Measurements from ENCODE around the gene HSD11B1L.
A peak's percentile ranks its signal among the peaks of the same experiment; 100 is the strongest.
"Not testable (repeated sequence)": the region's sequence is repeated elsewhere in the genome, so short reads cannot be mapped to it uniquely, and the experiment has no call there.

The HSD11B1L gene

GRCh38 chr19:5688262-5688881, 7.5 kb downstream of the HSD11B1L start:
- not testable (repeated sequence) for DNase-seq

GRCh38 chr19:5690125-5690954, 9.5 kb downstream of the HSD11B1L start, which contains the start of gene RPL36:
Gene RPL36 (plus strand): TSS chr19:5690295. CDS start chr19:5690508, 213 bp downstream.
- peak; percentile 100 for DNase-seq

- DNase-seq, result peak; percentile 45
Measured at GRCh38 chr19:5690955-5691821, 10.4 kb downstream of the HSD11B1L start.

DNA sequence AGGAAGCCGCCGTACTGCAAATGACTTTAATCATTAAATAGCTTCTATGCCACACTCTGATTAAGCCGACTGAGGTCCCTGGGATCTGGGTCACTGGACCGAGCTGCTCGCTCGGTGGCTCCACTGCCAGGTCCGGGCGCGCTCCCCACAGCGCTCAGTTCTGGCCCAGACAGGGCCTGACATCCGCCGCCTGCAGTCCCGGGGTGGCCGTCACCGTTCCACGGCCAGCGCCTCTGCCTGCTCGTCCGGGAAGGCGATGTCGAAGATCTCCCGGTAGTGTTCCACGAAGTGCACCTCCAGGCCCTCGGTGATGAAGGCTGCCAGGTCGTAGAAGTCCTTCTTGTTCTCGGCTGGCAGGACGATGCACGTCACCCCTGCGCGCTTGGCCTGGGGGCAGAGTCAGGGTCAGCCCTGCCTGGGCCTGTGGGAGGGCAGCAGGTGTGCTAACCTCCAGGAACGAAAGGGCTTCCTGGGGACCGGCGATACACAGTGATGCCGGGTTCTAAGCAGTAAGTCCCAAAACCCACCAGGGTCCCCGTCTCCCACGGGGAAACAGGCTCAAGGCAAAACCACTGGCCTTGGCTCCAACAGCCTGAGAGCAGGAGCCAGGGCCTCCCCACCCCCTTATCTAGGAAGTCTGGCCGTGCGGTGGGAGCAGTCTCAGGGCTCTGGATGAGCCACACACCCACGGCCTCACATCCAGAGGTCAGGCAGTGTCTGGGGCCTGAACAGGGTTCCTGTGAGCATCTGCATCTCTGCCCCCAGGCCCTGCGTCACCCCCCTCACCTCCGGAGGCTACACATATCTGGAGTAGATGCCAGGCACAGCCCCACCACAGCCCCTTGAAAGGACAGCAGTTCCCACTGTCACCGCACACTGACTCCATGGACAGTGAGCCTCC, 11.2 kb downstream of the HSD11B1L start:
- peak; percentile 28 for DNase-seq

- no peak for DNase-seq
Measured at GRCh38 chr19:5692723-5693194, 11.9 kb downstream of the HSD11B1L start.

- DNase-seq, result no peak
Measured at GRCh38 chr19:5693195-5694166, 12.7 kb downstream of the HSD11B1L start.

DNA sequence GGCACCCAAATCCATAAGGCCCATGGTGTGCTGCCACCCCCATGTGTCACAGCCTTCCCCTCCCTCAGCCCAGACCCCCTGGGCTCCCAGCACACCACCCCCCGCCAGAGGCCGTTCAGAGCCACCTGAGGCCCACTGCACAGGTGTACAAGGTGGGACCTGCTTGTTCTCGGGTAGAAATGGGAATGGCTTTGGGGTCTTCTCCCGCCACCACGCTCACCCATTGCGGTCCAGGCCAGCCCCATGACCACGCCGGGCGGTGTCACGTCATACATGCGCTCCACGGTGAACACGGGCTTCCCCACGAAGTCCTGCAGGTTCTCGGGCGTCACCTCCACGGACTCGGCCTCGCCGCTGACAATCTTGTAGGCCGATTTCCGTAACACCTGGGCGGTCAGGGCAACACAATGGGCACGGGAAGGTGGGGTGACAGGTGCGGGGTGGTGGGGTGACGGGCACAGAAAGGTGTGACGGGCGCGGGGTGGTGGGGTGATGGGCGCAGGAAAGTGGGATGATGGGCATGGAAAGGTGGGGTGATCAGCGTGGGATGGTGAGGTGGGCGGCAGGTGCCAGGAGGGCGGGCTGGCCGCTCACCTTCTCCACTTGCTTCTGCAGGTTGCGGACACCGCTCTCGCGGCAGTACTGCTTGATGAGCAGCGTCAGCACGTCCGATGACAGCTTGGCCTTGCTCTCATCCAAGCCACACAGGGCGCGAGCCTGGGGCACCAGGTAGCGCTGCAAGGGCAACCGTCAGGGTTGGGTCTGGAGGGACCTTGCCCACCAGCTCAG, 13.5 kb downstream of the HSD11B1L start:
- DNase-seq, result no peak

GRCh38 chr19:5694956-5695648, 14.3 kb downstream of the HSD11B1L start:
- no peak for DNase-seq

- no peak for DNase-seq
Measured at GRCh38 chr19:5695649-5696195, 14.9 kb downstream of the HSD11B1L start.

- DNase-seq, result no peak
Measured at GRCh38 chr19:5696196-5697021, 15.6 kb downstream of the HSD11B1L start.

DNA sequence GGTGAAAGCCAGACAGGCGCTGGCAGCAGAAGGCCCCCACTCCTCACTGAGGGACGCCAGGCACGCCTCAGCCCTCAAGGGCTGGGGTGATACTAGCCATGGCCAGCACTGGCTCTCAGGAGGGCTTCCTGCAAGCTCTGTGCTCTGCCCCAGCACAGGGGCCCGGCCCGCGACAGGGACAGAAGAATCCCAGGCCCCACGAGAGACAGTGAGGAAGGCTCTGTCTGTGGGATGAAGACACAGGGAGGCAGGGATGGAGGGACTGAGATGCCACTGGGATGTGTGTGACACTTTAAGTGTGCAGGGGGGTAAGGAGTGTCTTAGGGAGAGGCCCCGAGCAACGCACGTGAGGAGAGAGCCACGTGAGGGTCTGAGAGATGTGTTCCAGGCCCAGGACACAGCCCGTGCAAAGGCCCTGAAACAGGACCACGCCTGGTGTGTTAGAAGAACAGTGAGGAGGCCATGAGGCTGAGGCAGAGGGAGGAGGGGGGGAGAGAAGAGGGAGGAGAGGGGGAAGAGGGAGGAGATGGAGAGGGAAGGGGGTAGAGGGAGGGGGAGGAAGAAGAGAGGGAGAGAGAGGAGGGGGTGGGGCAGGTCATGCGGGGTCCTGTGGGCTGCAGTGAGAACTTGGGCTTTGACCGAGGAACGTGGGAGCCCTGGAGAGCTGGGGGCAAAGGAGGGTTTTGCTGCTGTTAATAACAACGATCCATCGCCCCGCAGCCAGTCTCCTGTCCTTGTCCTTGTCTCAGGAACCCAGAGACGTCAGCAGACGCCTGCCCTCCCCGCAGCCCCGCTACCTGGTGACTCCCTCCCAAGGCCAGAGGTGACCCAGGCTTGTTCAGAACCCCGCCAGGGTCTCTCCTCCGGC, 16.4 kb downstream of the HSD11B1L start:
- no peak for DNase-seq

DNA sequence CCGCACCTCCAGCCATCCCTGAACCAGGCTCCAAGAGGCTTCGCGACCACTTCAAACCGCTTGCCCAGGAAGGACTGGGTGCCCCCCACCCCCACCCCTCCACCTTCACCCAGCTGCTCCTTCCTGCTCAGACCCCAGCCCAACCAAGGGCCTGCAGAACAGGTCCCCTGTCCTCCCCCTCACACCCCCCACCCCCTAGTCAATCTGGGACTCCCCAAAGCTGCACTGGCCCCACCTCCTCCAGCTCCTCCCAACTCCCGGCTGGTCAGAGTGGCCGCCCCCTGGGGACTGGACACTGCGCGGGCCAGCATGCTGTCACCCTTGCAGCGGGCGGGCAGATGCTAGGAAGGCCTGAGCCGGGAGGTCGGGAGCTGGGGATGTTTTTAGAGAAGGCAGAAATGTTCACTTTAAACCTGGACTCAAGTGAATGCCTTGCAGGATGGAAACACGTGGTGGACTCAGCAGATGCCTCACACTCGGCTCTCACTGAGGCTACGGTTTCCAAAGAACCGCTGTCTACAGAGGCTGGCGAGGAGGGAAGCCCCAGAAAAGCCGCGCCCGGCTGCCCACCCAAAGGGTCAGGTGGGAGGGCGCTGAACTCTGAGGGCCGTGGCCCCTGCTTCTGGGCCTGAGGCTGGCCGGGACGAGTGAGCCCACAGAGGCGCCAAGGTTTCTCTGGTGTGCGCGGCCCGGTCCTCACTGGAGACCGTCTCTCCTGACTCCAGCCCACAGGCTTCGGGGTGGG, 17.2 kb downstream of the HSD11B1L start:
- DNase-seq, result no peak

DNA sequence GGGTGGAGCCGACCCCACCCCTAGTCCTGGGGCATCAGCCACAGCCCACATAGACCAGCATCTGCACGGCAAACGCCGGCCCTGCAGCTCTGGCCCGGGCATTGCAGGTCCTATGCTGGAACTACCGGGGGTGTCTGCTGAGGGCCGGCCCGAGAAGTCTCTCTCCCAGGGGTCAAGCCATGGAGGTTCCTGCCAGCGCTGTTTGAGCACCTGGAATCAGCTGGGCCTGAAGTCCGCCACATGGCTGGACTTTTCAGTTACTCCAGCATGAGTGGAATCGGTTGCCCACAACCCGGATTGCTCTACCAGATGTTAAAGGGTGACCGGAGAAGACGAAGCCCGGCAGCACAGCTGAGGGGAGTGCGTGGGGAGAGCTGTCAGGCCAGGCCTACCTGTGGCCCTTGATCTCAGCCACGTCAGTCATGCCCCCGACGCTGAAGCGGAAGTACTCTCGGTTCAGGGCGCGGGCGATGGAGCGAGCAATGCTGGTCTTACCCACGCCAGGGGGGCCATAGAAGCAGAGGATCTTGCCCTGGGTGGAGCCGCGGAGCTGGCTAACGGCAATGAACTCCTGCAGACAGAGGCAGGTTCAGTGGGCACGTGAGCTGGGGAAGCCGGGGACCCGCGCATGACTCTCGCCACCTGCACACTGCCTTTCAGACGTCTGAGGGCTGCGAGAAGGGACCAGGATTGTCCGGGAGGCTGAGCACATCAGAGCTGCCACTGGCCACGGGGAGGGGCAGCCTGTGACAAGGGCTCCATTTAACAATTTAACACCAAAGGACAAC, 18.0 kb downstream of the HSD11B1L start:
- DNase-seq, result no peak

DNA sequence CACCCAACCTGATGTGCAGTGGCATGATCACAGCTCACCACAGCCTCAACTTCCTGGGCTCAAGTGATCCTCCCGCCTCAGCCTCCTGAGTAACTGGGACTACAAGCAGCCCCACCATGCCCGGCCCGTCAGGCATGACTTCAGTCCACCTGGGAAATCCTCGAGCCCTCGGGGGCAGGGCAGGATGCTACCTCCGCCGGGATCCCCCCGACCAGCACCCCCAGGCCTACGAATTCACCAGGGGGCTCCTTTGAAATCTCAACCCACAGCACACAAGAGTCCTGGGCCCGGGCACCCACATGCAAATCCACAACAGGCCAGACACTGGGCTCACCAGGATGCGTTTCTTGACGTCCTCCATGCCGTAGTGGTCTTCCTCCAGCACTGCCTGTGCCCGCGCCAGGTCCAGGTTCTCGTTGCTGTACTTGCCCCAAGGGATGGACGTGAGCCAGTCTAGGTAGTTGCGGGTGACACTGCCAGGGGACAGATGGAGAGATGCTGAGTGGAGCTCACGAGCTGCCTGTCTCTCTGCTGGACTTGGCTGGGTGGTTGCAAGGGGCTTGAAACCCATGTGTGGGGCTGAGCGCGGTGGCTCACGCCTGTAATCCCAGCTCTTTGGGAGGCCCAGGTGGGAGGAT, 19.7 kb downstream of the HSD11B1L start:
- no peak for DNase-seq

DNA sequence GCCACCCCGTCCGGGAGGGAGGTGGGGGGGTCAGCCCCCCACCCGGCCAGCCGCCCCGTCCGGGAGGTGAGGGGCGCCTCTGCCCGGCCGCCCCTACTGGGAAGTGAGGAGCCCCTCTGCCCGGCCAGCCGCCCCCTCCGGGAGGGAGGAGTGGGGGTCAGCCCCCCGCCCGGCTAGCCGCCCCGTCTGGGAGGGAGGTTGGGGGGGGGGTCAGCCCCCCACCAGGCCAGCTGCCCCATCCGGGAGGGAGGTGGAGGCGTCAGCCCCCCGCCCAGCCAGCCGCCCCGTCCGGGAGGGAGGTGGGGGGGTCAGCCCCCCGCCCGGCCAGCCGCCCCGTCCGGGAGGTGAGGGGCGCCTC, 21.2 kb downstream of the HSD11B1L start:
- not testable (repeated sequence) for DNase-seq

Measured in retina (tissue), 1 donor.